Measurements from ENCODE around the gene EPHB6.

The EPHB6 gene

DNA sequence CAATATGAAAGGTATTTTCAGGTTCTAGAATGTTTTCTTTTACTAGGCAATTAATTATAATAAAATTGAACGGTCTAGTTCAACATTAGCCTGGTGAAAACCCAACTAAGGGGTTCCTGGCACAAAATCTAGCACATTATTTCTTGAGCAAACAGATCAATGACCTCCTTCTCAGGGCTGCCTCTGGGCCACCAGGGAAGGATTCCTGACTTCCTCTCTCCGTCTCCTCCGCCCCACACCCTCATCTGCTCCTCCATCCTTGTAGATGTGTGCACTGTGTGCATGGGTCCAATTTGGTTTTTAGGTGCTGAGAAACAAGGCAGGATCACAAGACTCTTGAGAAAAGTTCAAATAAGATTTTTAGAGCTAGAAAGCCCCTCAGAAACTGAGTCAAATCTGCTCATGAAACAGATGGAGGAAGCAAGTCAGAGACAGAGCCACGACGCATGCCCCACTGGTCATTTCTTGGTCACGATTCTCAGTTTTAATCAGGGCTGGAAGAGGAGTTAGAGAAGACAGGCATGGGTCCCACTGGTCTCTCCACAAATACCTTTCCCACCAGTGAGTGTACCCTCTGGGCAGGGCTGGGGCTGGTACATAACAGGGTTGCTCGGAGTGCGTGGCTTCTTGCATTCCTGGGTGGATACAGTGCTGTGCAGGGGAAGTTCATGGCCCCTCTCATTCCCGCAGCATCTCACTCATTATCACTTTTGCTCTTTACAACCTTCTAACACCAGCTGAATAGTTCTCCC is 26.9 kb downstream of the EPHB6 start:
- DNase-seq = peak; percentile 27

DNA sequence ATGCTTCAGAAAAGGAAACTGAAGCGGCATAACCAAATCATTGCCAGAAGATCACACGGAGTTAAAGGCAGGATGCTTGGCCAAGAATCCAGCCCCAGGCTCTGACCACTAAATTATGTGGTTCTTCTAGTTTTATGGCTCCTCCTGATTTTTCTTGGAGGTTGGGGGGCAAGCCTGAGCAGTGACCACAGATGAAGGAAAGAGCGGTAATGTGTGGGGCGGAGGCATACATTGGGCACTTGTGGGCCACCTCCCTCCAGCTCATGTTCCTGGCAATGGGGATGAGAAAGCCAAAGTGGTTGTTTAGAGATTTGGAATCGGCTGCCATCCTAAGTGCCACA is 27.4 kb downstream of the EPHB6 start:
- peak; percentile 10 for DNase-seq

DNA sequence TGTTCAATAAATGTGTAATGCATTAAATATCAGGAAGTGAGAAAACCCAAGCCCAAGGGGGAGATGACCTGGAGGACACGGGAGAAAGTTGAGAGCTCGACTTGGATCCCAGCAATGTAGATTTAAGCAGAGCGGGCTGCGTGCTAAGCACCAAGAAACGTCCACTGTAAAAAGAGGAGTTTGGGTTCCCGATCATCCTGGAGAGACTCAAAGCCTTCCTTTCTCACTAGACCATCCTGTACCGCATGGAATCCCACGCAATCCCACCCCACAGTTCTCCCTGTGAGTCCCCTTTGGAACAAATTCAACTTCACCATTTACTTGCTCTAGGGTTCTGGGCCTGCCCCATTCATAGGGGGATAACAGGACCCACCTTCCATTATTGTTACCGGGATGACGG is 28.3 kb downstream of the EPHB6 start:
- DNase-seq = peak; percentile 39

DNA sequence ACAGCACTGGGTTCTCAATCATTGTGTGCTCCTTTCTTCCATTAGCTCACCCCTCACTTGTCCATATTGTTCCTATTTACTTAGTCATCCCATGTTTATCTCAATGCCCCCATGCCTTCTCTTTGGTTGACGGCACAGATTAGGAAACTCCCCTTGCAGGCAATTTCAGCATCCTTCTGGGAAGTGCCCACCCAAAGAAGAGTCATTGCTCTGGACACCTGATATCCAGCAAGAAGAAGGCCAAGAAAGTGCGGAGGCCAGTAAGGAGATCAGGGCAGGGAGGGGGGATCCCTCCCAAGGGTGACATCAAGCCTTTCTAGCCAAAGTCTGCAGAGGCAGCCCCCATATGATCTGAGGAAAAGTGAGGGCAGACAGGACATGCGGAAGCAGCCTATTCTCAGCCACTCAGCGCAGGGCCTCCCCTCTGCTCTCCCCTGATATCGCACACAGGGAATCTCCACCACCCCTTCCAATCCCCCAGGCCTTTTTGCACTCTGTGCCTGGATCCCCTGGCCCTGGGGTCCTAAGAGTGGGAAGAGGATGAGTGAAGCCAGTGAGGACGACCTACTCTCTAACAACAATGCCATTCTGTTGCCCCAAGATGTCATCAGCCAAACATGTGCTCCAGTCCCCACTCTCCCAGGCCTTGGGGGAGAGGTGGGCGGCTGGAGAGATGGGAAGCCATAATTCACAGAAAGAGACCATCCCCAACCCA is 28.9 kb downstream of the EPHB6 start:
- peak; percentile 27 for DNase-seq

DNA sequence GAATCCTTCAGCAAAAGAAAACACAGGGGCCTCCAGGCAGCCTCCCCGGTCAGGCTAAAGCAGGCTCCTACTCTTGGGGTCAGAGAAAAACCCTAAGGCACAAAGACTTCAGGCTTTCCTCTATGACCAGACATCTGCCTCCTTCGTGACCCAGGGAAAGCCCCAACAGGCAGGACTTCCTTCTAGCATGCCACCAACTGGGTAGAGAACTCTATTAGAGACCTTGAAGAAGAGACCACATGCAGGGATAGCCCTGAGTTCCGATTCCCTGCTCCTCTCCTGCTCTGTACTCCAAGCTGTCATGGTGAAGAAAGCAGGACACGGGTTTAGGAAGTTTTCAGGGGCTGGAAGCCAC is 29.4 kb downstream of the EPHB6 start:
- DNase-seq = peak; percentile 27

DNA sequence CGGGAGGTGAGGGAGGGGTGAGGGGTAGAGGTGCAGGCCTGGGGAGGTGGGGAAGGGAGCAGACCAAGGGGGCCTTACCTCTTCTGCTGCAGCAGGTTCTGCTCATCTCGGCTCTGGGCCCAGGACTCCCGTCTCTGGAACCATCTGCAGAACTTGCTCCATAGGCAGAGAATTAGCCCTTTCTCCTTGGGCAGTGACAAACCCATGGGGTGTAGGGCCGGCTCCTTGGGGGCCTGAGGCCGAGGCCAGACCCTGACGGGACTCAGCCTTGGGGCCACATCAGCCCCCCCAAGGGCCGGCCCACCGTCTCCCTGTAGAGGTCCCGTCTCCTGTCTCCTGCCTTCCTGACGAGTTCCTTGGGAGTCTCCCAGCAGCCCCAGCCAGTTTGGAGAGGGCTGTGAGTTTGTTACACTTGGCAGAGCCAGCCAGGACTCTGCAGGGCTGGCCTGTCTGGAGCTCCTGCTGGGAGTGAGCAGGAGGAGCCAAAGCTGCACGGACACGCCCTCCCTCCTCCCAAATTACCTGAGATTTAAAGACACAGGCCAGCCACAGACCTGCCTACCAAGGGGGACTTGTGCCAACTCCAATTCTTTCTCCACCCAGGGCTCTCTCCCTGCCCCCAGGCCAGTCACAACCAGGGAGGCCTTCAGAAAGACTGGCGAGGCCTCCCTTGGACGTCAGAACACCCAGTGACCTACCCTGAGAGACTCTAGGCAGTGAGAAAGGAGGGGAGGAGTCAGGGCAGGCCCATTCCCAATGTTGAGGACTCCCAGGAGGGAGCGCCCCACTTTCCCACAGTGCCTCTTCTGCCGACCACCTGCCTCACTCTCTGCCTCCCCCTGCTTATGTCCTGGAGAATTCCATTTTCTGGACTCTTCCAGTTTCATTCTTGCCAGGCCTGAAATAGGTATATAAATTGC is 30.7 kb downstream of the EPHB6 start, which contains the start of gene TRPV6:
Gene TRPV6 (minus strand): TSS at position 435 of the 920 bp plus-strand sequence.
- DNase-seq = peak; percentile 42

DNA sequence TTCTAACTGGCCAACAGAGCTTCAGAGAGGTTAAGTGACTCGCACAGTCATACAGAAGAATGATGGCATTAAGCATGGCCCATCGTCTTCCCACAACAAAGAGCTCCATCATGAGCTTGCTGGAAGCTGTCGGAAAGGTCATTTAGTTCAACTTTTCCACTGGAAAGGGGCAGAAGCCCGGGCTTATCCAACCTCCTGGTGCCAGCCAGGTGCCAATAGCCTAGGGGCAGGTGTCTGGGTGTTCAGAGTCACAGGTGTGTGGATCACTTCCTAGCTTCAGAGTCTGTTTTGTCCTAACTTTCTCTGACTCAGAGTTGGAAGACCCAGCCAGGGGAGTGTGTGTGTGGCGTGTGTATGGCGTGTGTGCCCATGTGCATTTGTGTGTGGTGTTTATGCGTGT is 32.0 kb downstream of the EPHB6 start:
- DNase-seq = peak; percentile 54

DNA sequence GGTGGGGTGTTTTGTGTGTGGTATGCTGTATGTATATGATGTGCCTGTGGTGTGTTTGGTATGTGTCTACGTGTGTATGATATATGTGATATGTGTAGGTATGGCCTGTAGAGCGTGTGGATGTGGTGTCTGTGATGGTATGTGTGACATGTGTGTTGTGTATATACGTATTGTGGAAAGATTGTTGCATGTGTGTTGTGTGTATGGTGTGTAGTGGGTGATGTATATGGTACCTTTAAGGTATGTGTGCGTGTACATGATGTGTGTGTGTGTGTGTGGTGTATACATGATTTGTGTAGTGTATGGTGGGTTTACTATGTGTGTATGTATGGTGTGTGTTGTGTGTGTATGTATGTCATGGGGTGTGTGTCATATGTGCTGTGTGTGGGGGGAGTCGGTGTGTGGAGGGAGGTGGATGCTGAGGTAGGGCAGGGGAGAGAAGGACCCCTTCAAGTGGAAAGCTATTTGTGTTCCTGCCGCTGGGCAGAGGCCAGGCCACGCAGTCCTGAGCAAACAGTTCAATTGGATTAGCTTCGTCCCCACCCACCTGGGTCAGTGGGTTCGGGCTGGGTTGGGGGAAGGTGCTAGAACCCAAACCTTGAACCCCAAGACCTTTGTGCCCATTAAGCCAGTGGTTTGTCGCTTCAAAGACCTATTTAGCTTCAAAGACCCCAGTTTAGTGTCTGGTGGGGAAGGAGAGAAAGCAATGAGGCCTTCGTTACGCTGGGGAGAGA is 32.6 kb downstream of the EPHB6 start:
- DNase-seq = peak; percentile 37

DNA sequence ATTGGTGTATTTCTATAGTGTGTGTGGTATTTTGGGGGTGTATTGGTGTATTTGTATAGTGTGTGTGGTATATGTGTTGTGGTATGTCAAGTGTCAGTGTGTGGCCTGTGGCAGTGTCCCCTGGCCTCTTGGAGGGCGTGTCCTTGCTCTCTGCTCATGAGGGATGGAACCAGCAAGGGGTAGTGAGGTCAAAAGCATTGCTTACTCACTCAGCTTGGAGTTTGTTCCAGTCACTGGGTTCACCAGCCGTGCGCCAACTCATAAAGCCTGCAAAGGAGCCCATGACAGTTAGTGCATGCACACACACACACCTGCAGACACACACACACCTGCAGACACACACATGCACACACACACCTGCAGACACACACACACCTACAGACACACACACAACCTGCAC is 34.9 kb downstream of the EPHB6 start:
- DNase-seq = peak; percentile 9

DNA sequence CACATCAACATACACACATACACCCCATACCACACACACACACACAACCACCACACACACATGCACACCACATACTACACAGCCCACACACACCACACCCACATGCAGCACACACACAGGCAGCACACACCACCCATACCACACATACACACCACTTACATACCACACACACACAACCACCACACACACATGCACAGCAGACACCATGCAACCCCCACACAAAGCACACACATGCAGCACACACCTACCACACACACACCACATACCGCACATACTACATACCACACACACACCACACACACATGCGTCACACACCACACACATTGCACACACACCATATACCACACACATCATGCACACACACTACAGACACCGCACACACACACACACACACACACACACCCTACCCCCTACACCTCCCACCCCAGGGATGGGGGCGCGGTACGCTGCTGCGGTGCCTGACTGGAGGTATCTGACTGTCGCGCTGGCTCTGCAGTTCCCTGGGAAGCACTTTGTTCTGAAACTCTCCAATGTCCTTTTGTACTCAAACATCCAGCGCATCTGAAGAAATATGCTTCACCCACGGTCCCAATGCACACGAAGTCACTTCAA is 36.1 kb downstream of the EPHB6 start:
- peak; percentile 31 for DNase-seq

DNA sequence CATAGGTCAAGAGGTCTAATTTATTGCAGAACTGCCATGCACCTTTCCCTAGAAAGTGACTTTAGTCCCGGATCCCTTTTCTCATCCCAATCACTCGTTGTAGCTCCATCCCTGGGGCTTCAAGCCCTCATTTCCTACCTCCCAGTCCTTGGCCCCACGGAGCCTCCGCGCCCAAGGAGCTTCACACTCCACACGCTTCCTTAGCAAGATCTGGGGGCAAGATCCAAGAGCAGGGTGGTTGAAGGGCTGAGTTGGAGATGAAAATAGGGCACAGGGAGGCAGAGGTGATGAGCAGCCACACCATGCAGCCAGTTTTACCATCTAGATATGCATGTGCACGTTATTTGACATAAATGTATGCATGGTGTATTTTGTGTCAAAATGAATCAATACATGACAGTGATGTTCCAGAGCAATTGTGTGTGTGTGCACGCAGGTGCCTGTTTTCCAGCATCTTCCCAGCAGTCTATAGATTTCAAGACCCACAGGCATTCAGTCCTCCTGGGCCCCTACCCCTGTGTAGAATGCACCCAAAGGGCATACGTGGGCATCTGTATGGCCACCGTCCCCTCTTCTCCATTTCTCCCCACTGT is 36.7 kb downstream of the EPHB6 start:
- DNase-seq = peak; percentile 22

DNA sequence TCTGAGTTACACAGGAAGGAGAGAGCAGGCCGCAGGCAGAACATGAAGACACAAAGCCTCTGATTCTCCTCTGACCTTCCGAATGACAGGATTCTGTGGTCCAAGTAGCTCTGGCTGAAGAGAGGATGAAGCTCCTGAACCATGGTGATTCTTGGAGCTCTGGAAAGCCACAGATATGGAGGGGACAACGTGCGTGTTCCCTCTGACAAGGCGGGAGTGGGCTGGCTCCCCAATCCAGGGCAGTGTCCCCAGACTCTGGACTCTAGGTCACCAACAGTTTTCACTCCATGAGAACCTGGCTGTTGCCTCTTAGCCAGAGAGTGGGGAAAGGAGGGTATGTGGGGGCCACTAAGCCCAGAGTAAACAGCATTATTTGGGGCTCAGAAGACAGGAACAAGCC is 38.1 kb downstream of the EPHB6 start:
- DNase-seq = peak; percentile 42

DNA sequence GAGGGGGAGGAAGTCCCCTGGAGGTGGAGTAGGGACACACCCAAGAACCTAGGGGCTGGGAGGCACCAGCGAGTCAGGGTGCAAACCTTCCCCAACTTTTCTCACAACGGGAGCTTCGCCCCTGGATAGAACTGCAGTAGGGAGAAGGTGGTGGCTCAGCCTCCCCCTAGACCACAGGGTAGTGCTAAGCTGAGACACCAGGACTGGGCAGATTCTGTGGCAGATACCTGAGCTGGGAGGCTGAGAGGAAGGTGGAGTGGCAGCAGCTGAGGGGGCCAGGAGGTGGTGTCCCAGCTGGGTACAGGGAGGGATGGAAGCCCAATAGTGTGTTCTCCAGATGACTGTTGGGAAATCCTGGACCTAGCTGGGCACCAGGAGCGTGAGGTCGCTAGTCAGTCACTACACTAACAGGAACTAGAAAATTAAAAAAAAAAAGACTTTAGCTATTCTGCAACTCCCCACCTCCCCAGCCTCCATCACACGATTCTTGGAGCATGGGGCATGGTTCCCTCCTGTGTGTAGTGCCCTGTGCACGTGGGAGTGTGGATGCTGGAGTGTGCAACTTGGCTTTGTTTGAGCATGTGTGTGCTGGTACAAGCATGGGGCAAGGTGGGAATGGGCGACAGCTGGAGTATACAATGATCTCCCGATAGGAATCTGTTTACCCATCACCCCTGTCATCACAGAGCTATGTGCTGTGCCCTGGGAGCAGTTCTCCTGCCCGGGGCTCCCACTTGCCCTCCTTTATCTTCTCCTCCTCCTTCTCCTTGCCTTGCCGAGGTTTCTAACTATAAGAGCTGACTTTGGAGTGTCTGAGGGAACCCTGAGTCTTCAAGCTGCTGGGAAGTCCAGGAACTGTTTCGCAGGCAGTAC is 39.5 kb downstream of the EPHB6 start:
- DNase-seq = peak; percentile 43

DNA sequence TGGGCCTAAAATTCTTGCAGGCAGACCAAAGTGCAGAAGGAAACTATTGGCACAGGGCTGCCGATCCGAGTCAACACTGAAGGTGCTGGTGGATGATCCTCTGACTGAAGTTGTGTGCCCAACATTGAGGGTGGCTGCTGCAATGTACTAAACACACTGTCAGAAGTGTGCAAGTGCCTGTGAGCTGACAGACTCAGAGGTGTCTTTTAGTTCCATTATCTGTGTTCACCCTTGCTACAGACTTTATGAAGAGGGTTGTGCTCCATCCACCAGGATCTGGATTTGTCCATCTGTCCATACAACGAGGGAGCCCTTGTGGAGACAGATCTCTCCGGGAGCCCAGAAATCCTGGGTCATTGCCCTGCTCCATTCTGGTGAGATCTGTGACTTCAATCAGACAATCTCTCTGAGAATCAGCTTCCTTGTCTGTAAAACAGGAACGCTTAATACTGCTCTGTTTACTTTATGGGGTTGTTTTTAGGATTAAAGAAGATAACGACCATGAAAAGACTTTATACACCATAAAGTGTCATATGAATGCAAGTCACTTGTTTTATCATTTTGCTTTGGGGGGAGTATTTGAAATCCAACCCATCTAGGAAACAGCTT is 40.2 kb downstream of the EPHB6 start:
- DNase-seq = peak; percentile 24

DNA sequence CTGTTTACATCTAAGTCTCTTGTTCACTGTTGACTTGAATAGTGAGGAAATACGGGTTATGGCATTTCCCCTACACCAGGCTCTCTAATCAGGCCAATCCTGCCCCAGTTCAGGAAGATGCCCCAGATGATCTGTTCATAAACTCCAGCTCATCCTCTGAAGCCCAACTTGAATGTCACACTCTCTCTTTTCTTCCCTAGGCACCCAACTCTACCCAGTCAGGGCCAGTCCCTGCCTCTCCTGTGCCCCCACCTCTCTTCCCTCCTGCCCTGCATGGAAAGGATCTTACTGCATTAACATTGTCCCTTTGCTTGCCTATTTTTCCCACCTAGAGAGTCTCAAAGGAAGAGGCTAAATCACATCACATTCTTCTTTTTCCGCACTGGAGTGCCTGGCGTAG is 41.3 kb downstream of the EPHB6 start:
- DNase-seq = no peak

DNA sequence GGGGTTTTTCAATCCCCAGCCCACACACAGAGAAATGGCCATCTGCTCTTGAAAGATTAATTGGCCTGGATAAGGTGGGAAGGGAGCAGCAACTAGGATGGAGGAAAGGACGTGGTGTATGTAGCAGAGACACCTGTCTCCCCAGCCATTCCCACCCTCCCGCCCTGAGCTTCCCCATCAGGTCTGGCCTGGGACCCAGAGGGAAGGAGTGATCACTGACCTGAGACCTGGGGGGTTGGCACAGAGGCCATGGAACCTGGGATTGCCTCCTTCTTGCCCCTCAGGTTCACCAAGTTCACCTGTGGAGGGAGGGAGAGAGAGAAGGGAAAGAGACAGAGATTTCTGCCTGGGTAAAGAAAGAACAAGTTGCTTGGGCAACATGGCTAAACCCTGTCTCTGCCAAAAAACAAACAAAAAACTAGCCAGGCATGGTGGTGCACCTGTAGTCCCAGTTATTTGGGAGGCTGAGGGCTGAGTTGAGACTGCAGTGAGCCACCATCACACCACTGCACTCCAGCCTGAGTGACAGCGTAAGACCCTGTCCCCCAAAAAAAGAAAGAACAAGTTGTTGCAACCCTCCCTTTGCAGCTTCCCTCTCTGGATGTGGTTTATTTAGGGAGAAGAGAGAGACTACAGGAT is 42.0 kb downstream of the EPHB6 start:
- DNase-seq = no peak

DNA sequence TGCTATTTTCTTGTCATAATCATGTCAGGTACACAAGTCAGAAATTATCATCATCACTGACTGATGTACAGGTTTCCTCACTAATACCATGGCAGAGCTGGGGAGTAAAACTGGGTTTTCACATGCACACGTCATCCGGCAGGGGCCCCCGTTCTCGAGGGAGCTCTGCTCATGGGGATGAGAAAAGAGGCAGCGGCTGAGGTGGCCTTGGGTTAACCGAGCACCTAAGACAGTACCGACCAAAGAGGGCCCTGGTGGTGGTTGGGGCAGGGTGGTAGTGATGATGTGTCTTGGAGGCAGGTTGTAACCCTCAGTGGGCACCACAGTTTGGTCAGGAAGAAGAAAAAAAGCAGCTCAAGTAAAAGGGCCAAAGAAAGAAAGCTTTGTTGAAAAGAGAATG is 42.8 kb downstream of the EPHB6 start:
- DNase-seq = no peak

DNA sequence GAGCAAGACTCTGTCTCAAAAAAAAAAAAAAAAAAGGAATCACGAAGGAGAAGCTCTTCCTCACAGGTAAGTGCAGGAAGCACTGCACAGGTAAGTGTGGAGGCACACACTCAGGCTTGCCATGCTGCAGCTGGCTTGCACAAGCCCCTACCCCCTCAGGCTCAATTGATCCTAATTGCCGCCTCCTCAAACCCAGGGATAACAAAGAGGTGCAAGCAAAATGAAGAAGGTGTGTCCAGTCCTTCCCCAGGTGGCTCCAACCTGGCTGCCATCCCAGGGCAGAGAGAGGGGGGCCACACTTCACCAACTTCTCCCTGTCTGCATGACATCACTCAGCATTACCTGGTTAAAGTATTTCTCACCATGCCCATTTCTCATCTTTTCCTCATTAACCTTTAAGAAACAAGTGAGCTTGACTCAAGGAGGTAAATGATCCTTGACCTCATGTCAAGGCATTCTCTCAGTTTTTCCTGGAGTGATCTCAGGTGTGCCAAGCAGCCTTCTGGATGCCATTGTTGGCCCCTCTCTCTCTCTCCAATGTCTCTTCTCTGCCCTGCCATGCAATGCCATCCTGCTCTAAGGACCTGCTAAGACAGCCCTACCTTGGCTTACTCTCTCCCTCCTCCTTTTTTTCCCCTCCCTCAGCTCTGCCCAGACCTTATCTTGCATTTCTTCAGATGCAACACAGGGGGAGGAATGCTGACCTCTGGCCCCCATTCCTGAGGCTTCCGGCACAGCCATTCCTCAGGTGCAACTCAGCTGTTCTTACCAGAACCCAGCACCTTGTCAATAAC is 43.7 kb downstream of the EPHB6 start:
- DNase-seq = peak; percentile 8

DNA sequence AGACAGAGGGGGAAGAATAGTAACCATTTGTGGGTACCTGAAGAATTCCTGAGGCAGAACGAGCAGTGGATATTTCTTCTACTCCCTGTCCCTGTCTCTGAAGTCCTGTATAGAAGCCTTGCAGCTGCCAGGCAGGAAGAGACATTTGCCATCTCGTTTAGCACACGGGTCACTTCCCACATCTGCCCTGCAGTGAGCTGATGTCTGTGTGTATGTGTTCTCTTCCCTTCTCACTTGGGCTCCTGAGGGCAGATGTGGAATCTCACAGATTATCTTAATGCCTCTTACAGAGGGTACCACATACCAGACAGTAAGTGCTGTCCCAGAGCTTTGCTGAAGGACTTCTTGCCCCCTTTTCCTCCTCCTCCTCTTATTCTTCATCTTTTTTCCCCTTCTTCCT is 44.8 kb downstream of the EPHB6 start:
- no peak for DNase-seq
